Stimulated activated CD4-positive, alpha-beta T cell treated with anti-CD3 and anti-CD28 coated beads, Interleukin-15, amount 100 ng/mL, for 1 hour (primary cell): ENCODE data around the gene HNRNPL.
"Not testable (repeated sequence)": the region's sequence is repeated elsewhere in the genome, so short reads cannot be mapped to it uniquely, and the experiment has no call there.

ENCODE experiments used
- DNase-seq, 2 donors: peaks; one replicate each; pipeline ENCODE4 v3.0.0-alpha.2; 2020; ENCODE audit warnings: low read depth in 1 of 2, low spot score in 1 of 2

Gene HNRNPL

GRCh38 chr19:38849860-38850435 lies at the start of gene HNRNPL:
HNRNPL (minus strand) TSS chr19:38849986; CDS start chr19:38849966, 20 bp downstream.
- DNase-seq, result peak; percentile 99

- DNase-seq, result no peak
Observed at GRCh38 chr19:38898788-38899446, 49.1 kb upstream of the HNRNPL start.

- DNase-seq, result no peak
Observed at GRCh38 chr19:38894968-38895367, 45.2 kb upstream of the HNRNPL start.

GRCh38 chr19:38893341-38893771 lies 43.6 kb upstream of the HNRNPL start:
- DNase-seq, result no peak

GRCh38 chr19:38892841-38893240 lies 43.1 kb upstream of the HNRNPL start:
- DNase-seq, result no peak

- no peak for DNase-seq
Observed at GRCh38 chr19:38891771-38892170, 42.0 kb upstream of the HNRNPL start.

GRCh38 chr19:38890686-38891085 lies 40.9 kb upstream of the HNRNPL start:
- no peak for DNase-seq

- no peak for DNase-seq
Observed at GRCh38 chr19:38889803-38890202, 40.0 kb upstream of the HNRNPL start.

- no peak for DNase-seq
Observed at GRCh38 chr19:38888876-38889275, 39.1 kb upstream of the HNRNPL start.

GRCh38 chr19:38884691-38885090 lies 34.9 kb upstream of the HNRNPL start:
- DNase-seq, result not testable (repeated sequence)

GRCh38 chr19:38883286-38883685 lies 33.5 kb upstream of the HNRNPL start:
- no peak for DNase-seq

- DNase-seq, result no peak
Observed at GRCh38 chr19:38880882-38881609, 31.3 kb upstream of the HNRNPL start.

- no peak for DNase-seq
Observed at GRCh38 chr19:38880076-38880881, 30.5 kb upstream of the HNRNPL start.

- DNase-seq, result no peak
Observed at GRCh38 chr19:38879400-38879751, 29.6 kb upstream of the HNRNPL start.

GRCh38 chr19:38878575-38879399 lies 29.0 kb upstream of the HNRNPL start:
- no peak for DNase-seq

GRCh38 chr19:38877781-38878574 lies 28.2 kb upstream of the HNRNPL start, which contains the start of gene RINL:
RINL (minus strand) TSS chr19:38878275; CDS start chr19:38876742, 1,533 bp downstream.
- DNase-seq, result peak; percentile 50

- no peak for DNase-seq
Observed at GRCh38 chr19:38875656-38876395, 26.0 kb upstream of the HNRNPL start.

GRCh38 chr19:38873400-38873799 lies 23.6 kb upstream of the HNRNPL start:
- not testable (repeated sequence) for DNase-seq

- DNase-seq, result no peak
Observed at GRCh38 chr19:38870612-38871011, 20.8 kb upstream of the HNRNPL start.
